Measurements from ENCODE around the gene TRIP10. TPM values are rescaled to one million over a fixed set of nuclear protein-coding genes. Genes with fewer than 3 reads are reported as not detected.

Gene TRIP10
- total RNA-seq, 3 donors from 2014 or later = 72.8 to 121 (median 79.5) TPM

DNA sequence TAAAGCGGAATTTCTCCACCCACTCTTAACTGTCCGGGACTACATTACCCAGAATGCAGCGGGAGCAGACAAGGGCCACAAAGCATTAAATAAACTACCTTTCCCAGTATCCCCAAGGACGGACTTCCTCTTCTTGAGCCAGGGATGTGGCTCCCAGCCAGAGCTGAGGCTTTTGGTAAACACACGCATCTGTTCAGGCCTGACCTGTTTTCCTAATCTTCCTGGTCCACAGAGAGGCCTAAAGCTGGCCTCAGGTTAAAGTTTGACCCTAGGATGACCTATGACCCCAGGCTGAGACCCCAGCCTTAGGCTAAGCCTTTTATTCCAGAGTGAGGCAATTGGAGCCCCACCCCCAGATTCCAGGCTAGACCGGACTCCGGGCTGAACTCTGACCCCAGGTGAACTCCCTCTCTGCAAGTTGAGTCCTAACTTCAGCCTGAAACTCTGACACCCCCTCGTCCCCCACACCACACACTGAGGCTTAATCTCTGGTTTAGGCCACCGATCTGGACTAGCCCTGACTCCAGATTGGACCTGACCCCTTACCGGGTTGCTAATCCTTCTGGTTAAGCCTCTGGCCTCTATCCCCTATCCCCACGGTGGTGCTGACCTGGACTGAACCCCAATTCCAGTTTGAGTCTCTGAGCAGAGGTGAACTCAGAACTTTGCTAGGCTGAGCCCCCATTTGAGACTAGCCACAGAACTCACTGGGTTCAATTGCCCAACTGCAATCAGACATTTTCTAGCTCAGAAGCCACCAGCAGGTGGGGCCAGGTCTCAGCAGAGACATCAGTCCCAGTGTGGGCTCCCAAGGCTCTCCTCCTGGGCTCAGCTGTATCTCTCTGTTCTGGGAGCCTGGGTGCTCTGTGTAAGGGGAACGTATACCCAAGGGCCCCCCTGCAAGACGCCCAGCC lies 1.4 kb upstream of the TRIP10 start:
- intact Hi-C loops (cut with DNase I, micrococcal nuclease) = no loop called here
- ATAC-seq (peak; percentile 47), DNase-seq (peak; percentile 92 to 99 (median 94))
- TF ChIP-seq, protein P1, sequence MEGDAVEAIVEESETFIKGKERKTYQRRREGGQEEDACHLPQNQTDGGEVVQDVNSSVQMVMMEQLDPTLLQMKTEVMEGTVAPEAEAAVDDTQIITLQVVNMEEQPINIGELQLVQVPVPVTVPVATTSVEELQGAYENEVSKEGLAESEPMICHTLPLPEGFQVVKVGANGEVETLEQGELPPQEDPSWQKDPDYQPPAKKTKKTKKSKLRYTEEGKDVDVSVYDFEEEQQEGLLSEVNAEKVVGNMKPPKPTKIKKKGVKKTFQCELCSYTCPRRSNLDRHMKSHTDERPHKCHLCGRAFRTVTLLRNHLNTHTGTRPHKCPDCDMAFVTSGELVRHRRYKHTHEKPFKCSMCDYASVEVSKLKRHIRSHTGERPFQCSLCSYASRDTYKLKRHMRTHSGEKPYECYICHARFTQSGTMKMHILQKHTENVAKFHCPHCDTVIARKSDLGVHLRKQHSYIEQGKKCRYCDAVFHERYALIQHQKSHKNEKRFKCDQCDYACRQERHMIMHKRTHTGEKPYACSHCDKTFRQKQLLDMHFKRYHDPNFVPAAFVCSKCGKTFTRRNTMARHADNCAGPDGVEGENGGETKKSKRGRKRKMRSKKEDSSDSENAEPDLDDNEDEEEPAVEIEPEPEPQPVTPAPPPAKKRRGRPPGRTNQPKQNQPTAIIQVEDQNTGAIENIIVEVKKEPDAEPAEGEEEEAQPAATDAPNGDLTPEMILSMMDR (IDR thresholded peaks at IDR 0.05) = peak; percentile 49
- Histone ChIP-seq H3K36me3 (ENCODE audit: low read depth) (no peaks in the 10 kb centered on the region), H3K4me3 (peak overlapping the region; percentile 85), H3K9me3 (no peaks in the 10 kb centered on the region), H3K4me1 (ENCODE audit: low read depth) (peaks cover 30% of the 10 kb centered on the region)

DNA sequence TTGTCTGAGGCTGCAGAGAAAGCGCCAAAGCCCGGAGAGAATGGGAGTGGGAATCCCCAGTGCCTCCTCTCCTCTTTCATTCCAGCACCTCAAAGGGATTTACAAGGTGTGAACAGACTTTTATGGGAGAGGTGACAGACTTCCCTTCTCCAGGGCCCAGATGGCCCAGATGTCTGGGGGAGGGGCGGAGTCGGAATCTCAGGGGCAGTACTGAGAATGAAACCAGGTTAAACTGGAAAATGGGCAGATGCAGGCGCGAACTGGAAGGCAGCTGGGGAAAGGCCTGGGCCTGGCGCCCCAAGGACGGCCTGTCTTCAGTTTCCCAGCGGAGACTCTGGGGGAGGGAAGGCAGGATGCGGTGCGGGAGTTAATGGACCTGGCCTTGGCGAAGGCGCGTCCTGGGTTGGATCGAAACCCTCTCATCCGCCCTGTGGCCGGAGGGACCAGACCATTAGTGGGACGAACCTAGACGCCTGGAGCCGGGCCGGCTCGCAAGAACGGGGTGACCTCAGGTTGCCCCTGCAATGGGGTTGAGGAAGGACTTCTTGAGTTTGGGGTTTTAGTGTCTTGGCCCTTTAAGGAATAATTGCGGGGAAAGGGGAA lies 592 bp upstream of the TRIP10 start:
- H3K4me3 ChIP-seq = no peak overlapping the region
- DNase-seq (peak; percentile 76 to 87 (median 85)), ATAC-seq (peak; percentile 18)
- TF ChIP-seq, protein P1 (IDR thresholded peaks at IDR 0.05) = no peak
- intact Hi-C loops (cut with DNase I, micrococcal nuclease) = no loop called here
- H3K9me3 ChIP-seq = no peaks in the 10 kb centered on the region
- no peaks in the 10 kb centered on the region for H3K36me3 ChIP-seq (ENCODE audit: low read depth)
- H3K4me1 ChIP-seq (ENCODE audit: low read depth) = peaks cover 31% of the 10 kb centered on the region

DNA sequence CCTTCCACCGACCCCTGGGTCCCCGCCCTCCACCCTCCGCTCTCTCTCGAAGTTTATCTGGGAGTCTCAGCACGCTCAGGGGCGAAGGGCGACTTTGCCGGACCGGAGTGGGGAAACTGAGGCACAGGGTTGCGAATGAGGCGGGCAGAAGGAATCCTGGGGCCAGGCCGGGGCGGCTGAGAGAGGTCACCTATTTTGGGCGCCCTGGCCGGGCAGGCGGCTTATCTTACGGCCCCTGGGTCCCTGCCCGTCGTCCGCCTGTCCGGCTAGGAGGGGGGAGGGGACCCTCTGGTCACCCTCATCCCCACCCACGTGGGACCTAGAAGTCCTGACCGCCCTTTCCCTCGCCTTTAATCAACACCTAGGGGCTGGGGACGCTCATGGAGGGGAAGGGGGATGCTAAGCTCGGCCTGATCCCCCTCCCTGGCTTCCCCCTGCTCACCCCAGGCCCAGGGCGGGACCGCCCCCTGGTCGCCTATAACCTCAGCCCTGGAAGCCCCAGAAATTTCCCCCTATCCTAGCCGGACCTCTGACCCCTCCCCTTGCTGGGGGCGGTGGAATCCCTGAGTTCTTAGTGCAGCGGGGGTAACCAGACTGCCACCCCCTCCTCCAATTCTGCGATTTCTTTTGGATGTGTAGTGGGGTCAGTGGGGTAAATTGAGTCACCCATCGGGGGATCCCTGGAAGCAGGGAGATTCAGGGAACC lies 556 bp downstream of the TRIP10 start:
- intact Hi-C loops (cut with DNase I, micrococcal nuclease) = no loop called here
- H3K9me3 ChIP-seq = no peaks in the 10 kb centered on the region
- H3K36me3 ChIP-seq (ENCODE audit: low read depth) = no peaks in the 10 kb centered on the region
- peak overlapping the region; percentile 69 for H3K4me3 ChIP-seq
- DNase-seq = peak in 1 of 3 donors; percentile 65
- no peak for ATAC-seq
- H3K4me1 ChIP-seq (ENCODE audit: low read depth) = peaks cover 38% of the 10 kb centered on the region
- TF ChIP-seq, protein P1 (IDR thresholded peaks at IDR 0.05) = no peak

DNA sequence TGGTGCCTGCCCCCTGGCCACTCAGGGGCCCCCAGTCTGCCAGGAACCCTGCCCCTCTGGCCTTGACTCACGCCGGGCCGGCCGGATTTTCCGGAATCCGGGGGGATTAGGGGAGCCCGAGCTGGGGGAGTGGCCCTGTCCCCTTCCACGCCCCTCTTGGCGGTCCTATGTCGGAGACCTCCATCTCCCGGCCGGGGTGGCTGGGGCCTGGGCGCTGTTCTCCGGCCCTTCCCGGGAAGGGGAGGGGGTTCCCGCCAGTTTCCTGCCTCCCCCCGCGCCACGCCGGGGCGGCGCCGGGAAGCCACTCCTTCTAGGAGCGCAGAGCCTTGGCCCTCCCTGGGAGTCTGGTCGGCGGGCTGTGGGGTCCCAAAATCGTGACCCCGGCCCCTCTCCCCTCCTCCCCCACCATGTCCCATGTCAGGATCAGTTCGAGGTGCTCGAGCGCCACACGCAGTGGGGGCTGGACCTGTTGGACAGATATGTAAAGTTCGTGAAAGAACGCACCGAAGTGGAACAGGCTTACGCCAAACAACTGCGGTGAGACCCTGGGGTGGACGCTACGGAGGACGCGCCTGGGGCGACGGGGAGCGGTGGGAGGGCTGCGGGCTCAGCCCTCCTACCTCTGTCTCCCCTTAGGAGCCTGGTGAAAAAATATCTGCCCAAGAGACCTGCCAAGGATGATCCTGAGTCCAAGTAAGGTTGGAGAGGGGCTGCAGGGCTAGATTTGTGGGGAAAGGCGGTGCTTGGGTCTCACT lies 1.3 kb downstream of the TRIP10 start:
- ATAC-seq = no peak
- TF ChIP-seq, protein P1 (IDR thresholded peaks at IDR 0.05) = no peak
- H3K9me3 ChIP-seq = no peaks in the 10 kb centered on the region
- H3K36me3 ChIP-seq (ENCODE audit: low read depth) = no peaks in the 10 kb centered on the region
- peak overlapping the region; percentile 69 for H3K4me3 ChIP-seq
- intact Hi-C loops (cut with DNase I, micrococcal nuclease) = no loop called here
- peak; percentile 70 to 83 (median 77) for DNase-seq
- H3K4me1 ChIP-seq (ENCODE audit: low read depth) = peaks cover 42% of the 10 kb centered on the region

DNA sequence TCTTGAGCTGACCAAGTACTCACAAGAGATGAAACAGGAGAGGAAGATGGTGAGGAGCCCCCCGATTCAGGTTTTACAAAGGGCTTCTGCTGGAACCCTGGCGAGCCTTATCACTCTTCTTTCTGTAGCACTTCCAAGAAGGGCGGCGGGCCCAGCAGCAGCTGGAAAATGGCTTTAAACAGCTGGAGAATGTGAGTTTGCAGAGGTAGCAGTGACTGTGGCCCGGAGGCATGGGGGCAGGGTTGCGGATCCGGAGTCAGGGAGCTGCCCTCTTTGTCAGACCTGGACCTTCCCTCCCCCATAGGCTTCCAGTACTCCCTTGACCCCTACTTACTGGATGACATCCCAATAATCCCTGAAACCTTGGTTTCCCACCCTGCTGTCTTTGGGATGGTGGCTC lies 3.6 kb downstream of the TRIP10 start:
- Histone ChIP-seq H3K4me1 (ENCODE audit: low read depth) (peaks cover 34% of the 10 kb centered on the region), H3K4me3 (no peak overlapping the region), H3K9me3 (no peaks in the 10 kb centered on the region), H3K36me3 (ENCODE audit: low read depth) (no peaks in the 10 kb centered on the region)
- TF ChIP-seq, protein P1 (IDR thresholded peaks at IDR 0.05) = no peak
- intact Hi-C loops (cut with DNase I, micrococcal nuclease) = no loop called here
- DNase-seq (peak in 1 of 3 donors; percentile 48), ATAC-seq (no peak)
